Liver (tissue), 3 donors: ENCODE data around the gene HNRNPL.

ENCODE experiments used
- RAD21 ChIP-seq, 2 donors: IDR thresholded peaks; 2 replicates each; pipeline ENCODE4 v1.6.1; 2016; ENCODE audit warnings: antibody characterized with exemption in 2 of 2, mild to moderate bottlenecking in 2 of 2
- RXRA ChIP-seq, 2 donors: IDR thresholded peaks; 2 replicates each; pipeline ENCODE4 v1.6.1; 2017 to 2018; ENCODE audit warnings: antibody characterized with exemption in 2 of 2, mild to moderate bottlenecking in 1 of 2
- TF ChIP-seq, protein P1 (sequence below): IDR thresholded peaks from 2 replicates; pipeline ENCODE4 v1.6.1; 2016; ENCODE audit warnings: antibody characterized with exemption
- TF ChIP-seq, protein P2 (sequence below): fragments of 150-350 bp; IDR thresholded peaks from 2 replicates; pipeline ENCODE4 v1.5.1; 2017; ENCODE audit warnings: improper control_type of control experiment, low read depth, low read length; ENCODE audit not compliant: missing input control
- TF ChIP-seq, protein P3 (sequence below): IDR thresholded peaks from 2 replicates; pipeline ENCODE4 v1.6.1; 2016; ENCODE audit warnings: antibody characterized with exemption, mild to moderate bottlenecking
- donor health status: healthy.
- donor health status: healthy.

DNA sequence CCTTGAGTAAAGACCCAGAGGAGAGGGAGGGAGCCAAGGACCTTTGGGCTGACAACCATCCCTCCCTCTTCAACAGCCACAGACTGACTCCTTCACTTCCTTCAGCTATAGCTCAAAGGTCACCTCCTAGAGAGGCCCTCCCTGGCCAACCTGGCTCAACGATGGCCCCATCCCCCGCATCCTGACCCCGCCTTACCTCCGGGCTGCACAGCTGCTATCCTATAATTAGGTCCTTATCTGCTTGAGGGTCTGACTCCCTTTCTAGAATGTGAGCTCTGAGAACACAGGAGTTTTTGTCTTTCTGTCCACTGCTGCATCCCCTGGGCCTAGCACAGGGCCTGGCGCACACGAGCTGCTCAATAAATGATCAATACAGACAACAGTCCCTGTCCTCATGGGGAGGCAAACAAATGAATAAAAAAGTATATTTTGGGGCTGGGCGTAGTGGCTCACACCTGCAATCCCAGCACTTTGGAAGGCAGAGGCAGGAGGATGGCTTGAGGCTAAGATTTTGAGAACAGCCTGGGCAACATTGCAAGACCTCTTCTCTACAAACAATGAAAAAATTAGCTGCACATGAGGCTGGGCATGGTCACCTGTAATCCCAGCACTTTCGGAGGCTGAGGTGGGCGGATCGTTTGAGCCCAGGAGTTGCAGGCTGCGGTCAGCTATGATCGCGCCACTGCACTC, 30.4 kb downstream of the HNRNPL start:
- TF ChIP-seq, protein P1, sequence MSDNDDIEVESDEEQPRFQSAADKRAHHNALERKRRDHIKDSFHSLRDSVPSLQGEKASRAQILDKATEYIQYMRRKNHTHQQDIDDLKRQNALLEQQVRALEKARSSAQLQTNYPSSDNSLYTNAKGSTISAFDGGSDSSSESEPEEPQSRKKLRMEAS: no peak
- TF ChIP-seq, protein P2, sequence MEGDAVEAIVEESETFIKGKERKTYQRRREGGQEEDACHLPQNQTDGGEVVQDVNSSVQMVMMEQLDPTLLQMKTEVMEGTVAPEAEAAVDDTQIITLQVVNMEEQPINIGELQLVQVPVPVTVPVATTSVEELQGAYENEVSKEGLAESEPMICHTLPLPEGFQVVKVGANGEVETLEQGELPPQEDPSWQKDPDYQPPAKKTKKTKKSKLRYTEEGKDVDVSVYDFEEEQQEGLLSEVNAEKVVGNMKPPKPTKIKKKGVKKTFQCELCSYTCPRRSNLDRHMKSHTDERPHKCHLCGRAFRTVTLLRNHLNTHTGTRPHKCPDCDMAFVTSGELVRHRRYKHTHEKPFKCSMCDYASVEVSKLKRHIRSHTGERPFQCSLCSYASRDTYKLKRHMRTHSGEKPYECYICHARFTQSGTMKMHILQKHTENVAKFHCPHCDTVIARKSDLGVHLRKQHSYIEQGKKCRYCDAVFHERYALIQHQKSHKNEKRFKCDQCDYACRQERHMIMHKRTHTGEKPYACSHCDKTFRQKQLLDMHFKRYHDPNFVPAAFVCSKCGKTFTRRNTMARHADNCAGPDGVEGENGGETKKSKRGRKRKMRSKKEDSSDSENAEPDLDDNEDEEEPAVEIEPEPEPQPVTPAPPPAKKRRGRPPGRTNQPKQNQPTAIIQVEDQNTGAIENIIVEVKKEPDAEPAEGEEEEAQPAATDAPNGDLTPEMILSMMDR: no peak
- TF ChIP-seq RAD21 (IDR thresholded peaks at IDR 0.05) (no peak), RXRA (IDR thresholded peaks at IDR 0.05) (no peak)
- TF ChIP-seq, protein P3, sequence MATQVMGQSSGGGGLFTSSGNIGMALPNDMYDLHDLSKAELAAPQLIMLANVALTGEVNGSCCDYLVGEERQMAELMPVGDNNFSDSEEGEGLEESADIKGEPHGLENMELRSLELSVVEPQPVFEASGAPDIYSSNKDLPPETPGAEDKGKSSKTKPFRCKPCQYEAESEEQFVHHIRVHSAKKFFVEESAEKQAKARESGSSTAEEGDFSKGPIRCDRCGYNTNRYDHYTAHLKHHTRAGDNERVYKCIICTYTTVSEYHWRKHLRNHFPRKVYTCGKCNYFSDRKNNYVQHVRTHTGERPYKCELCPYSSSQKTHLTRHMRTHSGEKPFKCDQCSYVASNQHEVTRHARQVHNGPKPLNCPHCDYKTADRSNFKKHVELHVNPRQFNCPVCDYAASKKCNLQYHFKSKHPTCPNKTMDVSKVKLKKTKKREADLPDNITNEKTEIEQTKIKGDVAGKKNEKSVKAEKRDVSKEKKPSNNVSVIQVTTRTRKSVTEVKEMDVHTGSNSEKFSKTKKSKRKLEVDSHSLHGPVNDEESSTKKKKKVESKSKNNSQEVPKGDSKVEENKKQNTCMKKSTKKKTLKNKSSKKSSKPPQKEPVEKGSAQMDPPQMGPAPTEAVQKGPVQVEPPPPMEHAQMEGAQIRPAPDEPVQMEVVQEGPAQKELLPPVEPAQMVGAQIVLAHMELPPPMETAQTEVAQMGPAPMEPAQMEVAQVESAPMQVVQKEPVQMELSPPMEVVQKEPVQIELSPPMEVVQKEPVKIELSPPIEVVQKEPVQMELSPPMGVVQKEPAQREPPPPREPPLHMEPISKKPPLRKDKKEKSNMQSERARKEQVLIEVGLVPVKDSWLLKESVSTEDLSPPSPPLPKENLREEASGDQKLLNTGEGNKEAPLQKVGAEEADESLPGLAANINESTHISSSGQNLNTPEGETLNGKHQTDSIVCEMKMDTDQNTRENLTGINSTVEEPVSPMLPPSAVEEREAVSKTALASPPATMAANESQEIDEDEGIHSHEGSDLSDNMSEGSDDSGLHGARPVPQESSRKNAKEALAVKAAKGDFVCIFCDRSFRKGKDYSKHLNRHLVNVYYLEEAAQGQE: no peak
